ENCODE results near the gene NIP7.

DNA sequence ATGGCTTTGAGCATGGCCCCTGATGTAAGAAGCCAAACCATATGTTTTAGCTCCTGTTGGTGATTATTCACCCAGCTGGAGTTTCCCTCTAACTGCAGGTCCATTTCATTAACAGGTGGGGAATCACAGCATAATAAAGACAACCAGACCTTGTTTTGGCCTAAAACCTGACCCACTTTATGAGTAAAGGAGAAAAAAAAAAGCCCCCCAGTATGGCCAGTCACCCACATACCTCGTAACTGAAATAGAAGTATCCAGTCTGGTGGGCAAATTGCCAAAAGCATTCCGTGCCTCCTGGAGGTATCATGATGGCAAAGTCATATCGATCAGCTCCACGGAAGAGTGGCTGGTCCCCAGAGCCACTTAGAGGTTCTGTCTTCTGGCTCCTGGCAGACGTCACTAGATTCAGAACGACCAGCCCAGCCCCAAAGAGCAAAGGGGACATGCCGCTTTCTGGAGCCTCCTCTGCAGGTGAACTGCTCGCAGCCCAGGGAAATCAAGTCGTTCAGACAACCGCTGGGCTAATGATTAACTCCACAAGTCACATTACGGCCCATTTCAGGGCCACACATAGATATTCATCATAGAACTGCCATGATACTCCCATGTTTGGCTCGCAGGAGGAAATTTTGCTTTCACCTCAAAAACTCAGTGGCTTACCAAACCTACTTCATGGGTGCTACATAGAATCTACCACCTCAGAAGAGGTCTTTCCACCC is 11.9 kb downstream of the NIP7 start, which contains the start of gene TMED6:
- no peak for TF ChIP-seq POLR2A (IDR thresholded peaks at IDR 0.05)
- TF ChIP-seq CTCF (IDR thresholded peaks at IDR 0.05): no peak

All from testis (tissue), 2 donors.